GM12878 (cell line): ENCODE measurements around the gene PRKAG3. TPM values are rescaled to one million over a fixed set of nuclear protein-coding genes. Genes with fewer than 3 reads are reported as not detected.

ENCODE experiments used
- ATAC-seq: fragments of 200-7000 bp; cut with Tn5 transposase; 3 replicates; pipeline ENCODE4 v1.9.1; 2020; ENCODE audit warnings: mild to moderate bottlenecking, moderate library complexity
- BruUV-seq: library from RNA; stranded (reverse); fragments of 400-500 nt; replicated peaks from 2 replicates; lab custom pipeline; 2021; lab: Mats Ljungman, UMichigan
- CTCF ChIA-PET: fragments of 300-600 bp; sonication (Branson Sonifier 250); formaldehyde crosslinking; extraction: SDS; loops from one replicate; lab custom pipeline; 2021; ENCODE audit warnings: inconsistent platforms; lab: Yijun Ruan, JAX
- POLR2A ChIA-PET: fragments of 350-600 bp; formaldehyde crosslinking; extraction: SDS; loops from one replicate; lab custom pipeline; 2021; ENCODE audit warnings: inconsistent platforms; lab: Charles Lee
- RAD21 ChIA-PET: fragments of 300-600 bp; sonication (Branson Sonifier 250); formaldehyde crosslinking; loops from one replicate; lab custom pipeline; 2023; ENCODE audit warnings: antibody characterized with exemption; ENCODE audit not compliant: unreplicated experiment; lab: Charles Lee
- SMC1A ChIA-PET: fragments of 300-600 bp; sonication (Branson Sonifier 250); formaldehyde crosslinking; loops from one replicate; lab custom pipeline; 2023; ENCODE audit not compliant: unreplicated experiment, uncharacterized antibody; lab: Charles Lee
- DNase-seq: peaks from one replicate; pipeline ENCODE4 v3.0.0-alpha.2; 2011; ENCODE audit warnings: low read depth, low spot score
- FAIRE-seq: peaks from 3 replicates; lab custom pipeline; 2011; peaks lifted over from hg19 to GRCh38; lab: Jason Lieb, UNC
- H2AFZ ChIP-seq: 2 replicates; pipeline ENCODE4 v1.6.0; 2011; ENCODE audit warnings: low read depth, low read length, control low read depth; ENCODE audit not compliant: control insufficient read depth
- H3K27ac ChIP-seq: 2 replicates; pipeline ENCODE4 v1.5.1; 2011; ENCODE audit warnings: control low read depth; ENCODE audit not compliant: control insufficient read depth, insufficient read depth
- H3K27me3 ChIP-seq, 2 experiments: replicated peaks in 1 of 2; 2 replicates each; pipeline versions ENCODE4 v1.6.0 to v1.6.1; 2011; ENCODE audit warnings: low read length in 1 of 2; ENCODE audit not compliant: control insufficient read depth in 2 of 2, insufficient read depth in 2 of 2
- H3K36me3 ChIP-seq, 2 experiments: 2 replicates each; pipeline ENCODE4 v1.5.1; 2011; ENCODE audit warnings: low read length in 1 of 2; ENCODE audit not compliant: control insufficient read depth in 2 of 2, insufficient read depth in 2 of 2
- H3K4me1 ChIP-seq: 2 replicates; pipeline ENCODE4 v1.6.1; 2011; ENCODE audit warnings: mild to moderate bottlenecking, low read length, moderate library complexity, mixed read lengths; ENCODE audit not compliant: control insufficient read depth, insufficient read depth
- H3K4me2 ChIP-seq: 2 replicates; pipeline ENCODE4 v1.6.0; 2011; ENCODE audit warnings: control low read depth; ENCODE audit not compliant: control insufficient read depth, insufficient read depth
- H3K4me3 ChIP-seq: fragments of 200-600 bp; sonication (generic); 2 replicates; pipeline ENCODE4 v1.5.1; 2016
- H3K79me2 ChIP-seq: 2 replicates; pipeline ENCODE4 v1.6.0; 2011; ENCODE audit warnings: low read length; ENCODE audit not compliant: control insufficient read depth, insufficient read depth
- H3K9ac ChIP-seq: 2 replicates; pipeline ENCODE4 v1.8.0; 2011; ENCODE audit warnings: low read length, control low read depth, mixed read lengths; ENCODE audit not compliant: control insufficient read depth, insufficient read depth
- H3K9me3 ChIP-seq: replicated peaks from 3 replicates; pipeline ENCODE4 v1.5.1; 2011; ENCODE audit warnings: mild to moderate bottlenecking, low read length; ENCODE audit not compliant: control insufficient read depth, insufficient read depth
- H4K20me1 ChIP-seq: 2 replicates; pipeline ENCODE4 v1.6.0; 2011; ENCODE audit not compliant: control insufficient read depth, insufficient read depth
- ATF7 ChIP-seq: fragments of 450-650 bp; IDR thresholded peaks from 2 replicates; pipeline ENCODE4 v1.6.1; 2016; ENCODE audit warnings: low read depth, mild to moderate bottlenecking
- MEF2B ChIP-seq: fragments of 450-650 bp; IDR thresholded peaks from 2 replicates; pipeline ENCODE4 v1.6.1; 2018; ENCODE audit warnings: mild to moderate bottlenecking, moderate library complexity; ENCODE audit not compliant: partially characterized antibody, poor library complexity, severe bottlenecking
- NFYA ChIP-seq: IDR thresholded peaks from 2 replicates; pipeline ENCODE4 v1.6.1; 2011; ENCODE audit warnings: low read depth, mild to moderate bottlenecking, low read length, improper control_type of control experiment, borderline replicate concordance
- NFYB ChIP-seq: IDR thresholded peaks from 2 replicates; pipeline ENCODE4 v1.6.1; 2011; ENCODE audit warnings: low read depth, mild to moderate bottlenecking, low read length, improper control_type of control experiment, moderate library complexity; ENCODE audit not compliant: insufficient read depth
- RELA ChIP-seq: fragments of 450-650 bp; IDR thresholded peaks from 2 replicates; pipeline ENCODE4 v1.8.0; 2014; ENCODE audit warnings: borderline replicate concordance; ENCODE audit not compliant: partially characterized antibody
- SIX5 ChIP-seq: IDR thresholded peaks from 2 replicates; pipeline ENCODE4 v1.6.1; 2011; ENCODE audit warnings: mild to moderate bottlenecking, low read depth, low read length, moderate library complexity; ENCODE audit not compliant: severe bottlenecking
- SUZ12 ChIP-seq: fragments of 200-600 bp; sonication (generic); IDR thresholded peaks from one replicate; pipeline ENCODE4 v1.6.1; 2018; ENCODE audit warnings: antibody characterized with exemption, mild to moderate bottlenecking; ENCODE audit not compliant: unreplicated experiment
- ZNF217 ChIP-seq: fragments of 450-650 bp; IDR thresholded peaks from 2 replicates; pipeline ENCODE4 v1.6.1; 2017; ENCODE audit warnings: antibody characterized with exemption, mild to moderate bottlenecking
- WGBS: methylation state at CpG from one replicate; pipeline ENCODE4 v1.1.6; 2016; ENCODE audit warnings: low lambda C conversion rate; ENCODE audit not compliant: insufficient replicate concordance, insufficient coverage; ENCODE audit errors: missing lambda C conversion rate; 5-methylcytosine and 5-hydroxymethylcytosine counted together
- in situ Hi-C: fragments of 300-500 bp; cut with MboI; formaldehyde crosslinking; loops from 9 replicates; pipeline ENCODE4 v1.14.3; 2018; ENCODE audit warnings: mixed read lengths
- intact Hi-C: fragments of 100-400 bp; cut with micrococcal nuclease; formaldehyde crosslinking; loops from one replicate; pipeline ENCODE4 v1.14.2; 2022; ENCODE audit not compliant: unreplicated experiment
- polyA plus RNA-seq, 11 experiments: library from polyadenylated mRNA; depleted of rRNA in 4 of 11; unstranded in 6 of 11; stranded (reverse) in 5 of 11; fragments of >200 nt; fragmentation: Nextera tagmentation in 4 of 11; fragmentation: Illumina TruSeq in 1 of 11; extraction: Ambion mirVana in 4 of 11; extraction: Trizol in 1 of 11; gene quantifications; 1 replicate in 1 of 11; 2 replicates in 10 of 11; pipeline versions ENCODE4 v1.2.1 to v1.2.3, GENCODE V29; 2011 to 2016; ENCODE audit warnings: inconsistent platforms in 2 of 11, missing spikeins in 2 of 11, low read depth in 1 of 11
- total RNA-seq, 4 experiments: library from RNA; depleted of rRNA in 3 of 4; stranded (reverse); fragments of >200 nt in 3 of 4; fragmentation: Illumina TruSeq in 1 of 4; extraction: Trizol in 1 of 4; gene quantifications; 2 replicates each; pipeline versions ENCODE4 v1.2.1 to v1.2.3, GENCODE V29; 2013 to 2021
- TF ChIP-seq, protein P1 (sequence below): fragments of 150-350 bp; IDR thresholded peaks from 2 replicates; pipeline ENCODE4 v1.6.1; 2016; ENCODE audit warnings: low read depth, low read length
- TF ChIP-seq, protein P2 (sequence below): IDR thresholded peaks from 2 replicates; pipeline ENCODE4 v1.6.1; 2011; ENCODE audit warnings: borderline replicate concordance, low read depth, mild to moderate bottlenecking, moderate library complexity, mixed read lengths, low read length; ENCODE audit not compliant: insufficient read depth; ENCODE audit errors: extremely low read length

Gene PRKAG3
- total and polyA plus RNA-seq, 10 of the 15 experiments (the other 5 are each of a cell fraction or from before 2014, with no cell fraction given), result 0.04 to 0.12 (median 0.06) TPM; not detected in 7

DNA sequence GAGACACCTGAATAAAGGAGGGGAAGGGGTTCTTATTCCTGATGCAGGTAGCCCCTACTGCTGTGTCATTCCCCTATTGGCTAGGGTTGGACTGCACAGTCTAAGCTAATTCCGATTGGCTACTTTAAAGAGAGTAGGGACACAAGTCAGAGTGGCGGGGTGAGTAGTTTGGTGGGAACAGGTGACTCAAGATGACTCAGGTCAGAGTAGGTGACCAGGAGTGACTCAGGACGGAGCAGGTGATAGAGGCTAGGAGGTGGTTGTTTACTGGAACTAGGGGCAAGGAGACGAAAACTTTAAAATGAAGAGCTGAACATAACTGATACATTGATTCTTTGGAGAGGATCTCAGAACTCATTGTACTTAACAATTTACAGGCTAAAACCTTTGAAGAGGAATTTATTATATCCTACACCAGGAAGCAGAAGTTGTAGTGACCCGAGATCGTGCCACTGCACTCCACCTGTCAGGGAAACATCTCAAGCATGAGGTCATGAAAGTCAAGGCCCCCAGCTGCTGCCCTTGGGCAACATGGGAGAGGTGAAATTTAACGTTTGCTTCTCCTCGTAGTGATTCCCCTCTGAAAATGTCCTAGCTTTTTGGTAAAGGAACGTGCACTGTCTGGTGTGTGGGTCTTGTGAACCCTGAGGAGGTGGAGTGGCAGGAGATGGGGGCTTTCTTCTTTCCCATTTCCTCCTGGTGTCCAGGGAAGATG lies 54.2 kb downstream of the PRKAG3 start (continued):
- TF ChIP-seq, protein P1, sequence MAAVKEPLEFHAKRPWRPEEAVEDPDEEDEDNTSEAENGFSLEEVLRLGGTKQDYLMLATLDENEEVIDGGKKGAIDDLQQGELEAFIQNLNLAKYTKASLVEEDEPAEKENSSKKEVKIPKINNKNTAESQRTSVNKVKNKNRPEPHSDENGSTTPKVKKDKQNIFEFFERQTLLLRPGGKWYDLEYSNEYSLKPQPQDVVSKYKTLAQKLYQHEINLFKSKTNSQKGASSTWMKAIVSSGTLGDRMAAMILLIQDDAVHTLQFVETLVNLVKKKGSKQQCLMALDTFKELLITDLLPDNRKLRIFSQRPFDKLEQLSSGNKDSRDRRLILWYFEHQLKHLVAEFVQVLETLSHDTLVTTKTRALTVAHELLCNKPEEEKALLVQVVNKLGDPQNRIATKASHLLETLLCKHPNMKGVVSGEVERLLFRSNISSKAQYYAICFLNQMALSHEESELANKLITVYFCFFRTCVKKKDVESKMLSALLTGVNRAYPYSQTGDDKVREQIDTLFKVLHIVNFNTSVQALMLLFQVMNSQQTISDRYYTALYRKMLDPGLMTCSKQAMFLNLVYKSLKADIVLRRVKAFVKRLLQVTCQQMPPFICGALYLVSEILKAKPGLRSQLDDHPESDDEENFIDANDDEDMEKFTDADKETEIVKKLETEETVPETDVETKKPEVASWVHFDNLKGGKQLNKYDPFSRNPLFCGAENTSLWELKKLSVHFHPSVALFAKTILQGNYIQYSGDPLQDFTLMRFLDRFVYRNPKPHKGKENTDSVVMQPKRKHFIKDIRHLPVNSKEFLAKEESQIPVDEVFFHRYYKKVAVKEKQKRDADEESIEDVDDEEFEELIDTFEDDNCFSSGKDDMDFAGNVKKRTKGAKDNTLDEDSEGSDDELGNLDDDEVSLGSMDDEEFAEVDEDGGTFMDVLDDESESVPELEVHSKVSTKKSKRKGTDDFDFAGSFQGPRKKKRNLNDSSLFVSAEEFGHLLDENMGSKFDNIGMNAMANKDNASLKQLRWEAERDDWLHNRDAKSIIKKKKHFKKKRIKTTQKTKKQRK, result no peak
- no peak for TF ChIP-seq RELA

DNA sequence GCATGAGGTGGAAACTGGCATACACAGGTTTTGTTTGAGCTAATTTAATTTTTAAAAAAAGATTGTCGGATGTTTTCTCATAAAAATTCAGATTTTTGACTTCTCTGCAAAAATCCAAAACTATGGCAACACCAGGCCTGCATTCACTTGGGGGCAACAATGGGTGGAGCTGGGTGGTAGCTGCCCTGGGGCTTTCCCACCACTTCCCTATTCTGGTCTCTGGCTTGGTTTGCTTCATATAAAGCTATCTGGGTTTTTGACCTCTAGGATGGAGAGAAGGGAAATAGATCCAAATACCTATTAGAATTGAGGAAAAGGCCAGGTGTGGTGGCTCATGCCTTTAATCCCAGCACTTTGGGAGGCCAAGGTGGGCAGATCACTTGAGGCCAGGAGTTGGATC lies 55.1 kb downstream of the PRKAG3 start:
- no peak overlapping the region for H3K9ac ChIP-seq
- H3K36me3 ChIP-seq, result no peaks in the 10 kb centered on the region
- in situ Hi-C loops (no loop called here), intact Hi-C loops (no loop called here)
- ATAC-seq, result no peak
- H3K9me3 ChIP-seq, result no peaks in the 10 kb centered on the region; the same call in 2 of the 3 replicates
- SMC1A ChIA-PET, result no interaction called here
- POLR2A ChIA-PET, result interaction anchor here (0.7 kb wide), 1 partner anchor 270 kb away, joined by 3 read pairs; no protein-coding TSS in a partner anchor
- FAIRE-seq, result no peak
- H3K27ac ChIP-seq, result no peak overlapping the region
- no peaks in the 10 kb centered on the region for H4K20me1 ChIP-seq
- no peak overlapping the region for H2AFZ ChIP-seq
- H3K4me3 ChIP-seq, result no peak overlapping the region
- no peaks in the 10 kb centered on the region for H3K4me1 ChIP-seq
- DNase-seq, result no peak
- no peaks in the 10 kb centered on the region for H3K27me3 ChIP-seq
- no peak overlapping the region for H3K4me2 ChIP-seq
- TF ChIP-seq NFYB, result no peak
- no peak for TF ChIP-seq SIX5
- TF ChIP-seq, protein P2, sequence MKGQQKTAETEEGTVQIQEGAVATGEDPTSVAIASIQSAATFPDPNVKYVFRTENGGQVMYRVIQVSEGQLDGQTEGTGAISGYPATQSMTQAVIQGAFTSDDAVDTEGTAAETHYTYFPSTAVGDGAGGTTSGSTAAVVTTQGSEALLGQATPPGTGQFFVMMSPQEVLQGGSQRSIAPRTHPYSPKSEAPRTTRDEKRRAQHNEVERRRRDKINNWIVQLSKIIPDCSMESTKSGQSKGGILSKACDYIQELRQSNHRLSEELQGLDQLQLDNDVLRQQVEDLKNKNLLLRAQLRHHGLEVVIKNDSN, result no peak
- TF ChIP-seq ATF7, result no peak
- no peak for TF ChIP-seq ZNF217
- no peak for TF ChIP-seq MEF2B
- no peak for TF ChIP-seq NFYA
- TF ChIP-seq SUZ12, result no peak
- WGBS, result 96% methylated on average over 1 of the region's 1 CpG
- BruUV-seq, result no TSS peak
- RAD21 ChIA-PET, result interaction anchor here (1.2 kb wide), 1 partner anchor 10 kb away, joined by 3 read pairs; no protein-coding TSS in a partner anchor
- CTCF ChIA-PET, result no interaction called here
- no peaks in the 10 kb centered on the region for H3K79me2 ChIP-seq
